ENCODE results near the gene COX14. TPM values are rescaled to one million over a fixed set of nuclear protein-coding genes. Genes with fewer than 3 reads are reported as not detected.

Gene COX14
- total RNA-seq, 2 experiments from 2014 or later = 43.1 to 51.0 TPM

DNA sequence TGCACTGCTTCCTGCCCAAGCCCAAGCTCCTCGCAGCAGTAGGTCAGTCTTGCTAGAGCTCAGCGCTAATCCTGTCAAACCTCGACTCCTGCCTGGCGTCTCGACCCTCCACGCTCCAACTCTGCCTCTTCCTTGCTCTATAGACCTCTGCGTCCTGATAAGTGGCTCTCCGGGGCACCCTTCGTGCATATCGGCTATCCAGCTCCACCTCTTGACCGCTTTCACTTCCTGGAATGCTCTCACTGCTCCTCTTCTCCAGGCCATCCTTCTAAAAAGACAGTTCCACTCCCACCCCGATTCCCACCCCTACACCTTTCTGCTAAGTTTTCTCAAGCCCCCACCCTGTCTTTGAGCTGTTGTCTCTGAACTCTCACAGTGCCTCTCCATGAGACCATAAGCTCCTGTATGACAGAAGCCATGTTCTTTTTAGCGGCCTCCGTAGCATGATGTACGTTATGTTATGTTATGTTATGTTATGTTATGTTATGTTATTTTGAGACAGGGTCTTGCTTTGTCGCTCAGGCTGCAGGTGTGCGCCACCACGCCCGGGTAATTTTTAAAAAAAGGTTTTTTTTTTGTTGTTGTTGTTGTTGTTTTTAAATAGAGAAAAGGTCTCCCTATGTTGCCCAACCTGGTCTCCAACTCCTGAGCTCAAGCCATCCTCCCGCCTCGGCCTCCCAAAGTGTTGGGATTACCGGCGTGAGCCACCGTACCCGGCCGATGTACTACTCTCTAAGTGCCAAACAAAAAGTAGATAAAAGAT, 601 bp downstream of the COX14 start:
- no peaks in the 10 kb centered on the region for H3K9me3 Mint-ChIP-seq
- H3K27me3 Mint-ChIP-seq = no peaks in the 10 kb centered on the region
- H3K27ac Mint-ChIP-seq = peak overlapping the region; percentile 94
- POLR2A ChIA-PET = interaction anchor here (0.6 to 3.4 kb wide), 19 partner anchors 8 to 300 kb away, joined by 3 to 26 read pairs (median 4); partner anchors contain the start of genes CERS5, GPD1, LIMA1 and RACGAP1
- TF ChIP-seq, protein P1, sequence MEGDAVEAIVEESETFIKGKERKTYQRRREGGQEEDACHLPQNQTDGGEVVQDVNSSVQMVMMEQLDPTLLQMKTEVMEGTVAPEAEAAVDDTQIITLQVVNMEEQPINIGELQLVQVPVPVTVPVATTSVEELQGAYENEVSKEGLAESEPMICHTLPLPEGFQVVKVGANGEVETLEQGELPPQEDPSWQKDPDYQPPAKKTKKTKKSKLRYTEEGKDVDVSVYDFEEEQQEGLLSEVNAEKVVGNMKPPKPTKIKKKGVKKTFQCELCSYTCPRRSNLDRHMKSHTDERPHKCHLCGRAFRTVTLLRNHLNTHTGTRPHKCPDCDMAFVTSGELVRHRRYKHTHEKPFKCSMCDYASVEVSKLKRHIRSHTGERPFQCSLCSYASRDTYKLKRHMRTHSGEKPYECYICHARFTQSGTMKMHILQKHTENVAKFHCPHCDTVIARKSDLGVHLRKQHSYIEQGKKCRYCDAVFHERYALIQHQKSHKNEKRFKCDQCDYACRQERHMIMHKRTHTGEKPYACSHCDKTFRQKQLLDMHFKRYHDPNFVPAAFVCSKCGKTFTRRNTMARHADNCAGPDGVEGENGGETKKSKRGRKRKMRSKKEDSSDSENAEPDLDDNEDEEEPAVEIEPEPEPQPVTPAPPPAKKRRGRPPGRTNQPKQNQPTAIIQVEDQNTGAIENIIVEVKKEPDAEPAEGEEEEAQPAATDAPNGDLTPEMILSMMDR (IDR thresholded peaks at IDR 0.05) = no peak
- CTCF ChIA-PET = interaction anchor here (0.8 to 5.9 kb wide), 35 partner anchors 10 to 202 kb away, joined by 3 to 57 read pairs (median 10); partner anchors contain the start of genes CERS5, GPD1, LIMA1 and SMARCD1
- peaks cover 37% of the 10 kb centered on the region for H3K4me1 Mint-ChIP-seq (ENCODE audit: low read depth)
- DNase-seq (no peak), ATAC-seq (no peak)
- intact Hi-C loops (cut with micrococcal nuclease) = loop anchor here (10.0 kb wide), 1 partner anchor 202 kb away; no protein-coding TSS in a partner anchor
- peaks cover 12% of the 10 kb centered on the region for H3K36me3 Mint-ChIP-seq (ENCODE audit: low read depth)
- H3K4me3 Mint-ChIP-seq = peak overlapping the region; percentile 95

DNA sequence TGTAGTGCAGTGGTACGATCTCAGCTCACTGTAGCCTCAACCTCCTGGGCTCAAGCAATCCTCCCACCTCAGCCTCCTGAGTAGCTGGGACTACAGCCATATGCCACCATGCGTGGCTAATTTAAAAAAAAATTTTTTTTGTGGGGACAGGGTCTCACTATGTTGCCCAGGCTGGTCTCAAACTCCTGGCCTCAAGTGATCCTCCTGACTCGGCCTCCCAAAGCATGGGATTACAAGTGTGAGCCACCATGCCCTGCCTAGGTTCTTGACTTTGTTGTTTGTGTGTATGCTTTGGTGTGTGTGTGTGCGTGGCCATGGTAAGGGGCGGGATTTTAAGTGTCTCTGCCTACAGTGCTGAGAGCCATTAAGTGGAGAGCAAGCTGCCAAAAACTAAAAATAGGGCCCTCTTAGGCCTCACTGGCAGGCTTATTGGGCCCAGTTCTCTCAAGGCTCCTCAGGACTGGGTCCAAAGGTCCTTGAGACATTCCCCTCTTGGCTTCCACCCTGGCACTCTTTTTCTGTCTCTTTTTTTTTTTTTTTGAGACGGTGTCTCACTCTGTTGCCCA, 5.1 kb downstream of the COX14 start:
- Mint-ChIP-seq H3K4me1 (ENCODE audit: low read depth) (peaks cover 25% of the 10 kb centered on the region), H3K9me3 (no peaks in the 10 kb centered on the region), H3K27ac (peak overlapping the region; percentile 9), H3K36me3 (ENCODE audit: low read depth) (peaks cover 23% of the 10 kb centered on the region), H3K27me3 (no peaks in the 10 kb centered on the region), H3K4me3 (no peak overlapping the region)
- ChIA-PET POLR2A (interaction anchor here (1.4 to 1.6 kb wide), 2 partner anchors 8 to 21 kb away, joined by 3 to 4 read pairs; no protein-coding TSS in a partner anchor), CTCF (interaction anchor here (0.5 to 2.0 kb wide), 5 partner anchors 16 to 272 kb away, joined by 3 to 8 read pairs (median 4); no protein-coding TSS in a partner anchor)
- intact Hi-C loops (cut with micrococcal nuclease) = loop anchor here (10.0 kb wide), 1 partner anchor 198 kb away; no protein-coding TSS in a partner anchor
- ATAC-seq (no peak), DNase-seq (no peak)
- TF ChIP-seq, protein P1 (IDR thresholded peaks at IDR 0.05) = no peak

DNA sequence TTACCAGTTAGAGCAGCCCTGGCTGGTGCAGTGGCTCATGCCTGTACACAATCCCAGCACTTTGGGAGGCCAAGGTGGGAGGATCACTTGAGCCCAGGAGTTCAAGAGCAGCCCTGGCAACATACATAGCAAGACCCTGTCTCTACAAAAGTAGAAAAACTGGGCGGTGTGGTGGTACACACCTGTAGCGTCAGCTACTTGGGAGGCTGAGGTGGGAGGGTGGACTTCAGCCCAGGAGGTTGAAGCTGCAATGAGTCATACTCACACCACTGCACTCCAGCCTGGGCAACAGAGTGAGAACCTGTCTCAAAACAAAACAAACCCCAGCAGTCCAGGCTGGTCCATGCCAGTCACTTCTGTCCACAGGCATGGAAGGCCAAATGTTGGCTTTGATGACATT, 7.4 kb downstream of the COX14 start:
- Mint-ChIP-seq H3K36me3 (ENCODE audit: low read depth) (peaks cover 21% of the 10 kb centered on the region), H3K27ac (no peak overlapping the region), H3K9me3 (no peaks in the 10 kb centered on the region), H3K27me3 (no peaks in the 10 kb centered on the region), H3K4me3 (no peak overlapping the region), H3K4me1 (ENCODE audit: low read depth) (peaks cover 21% of the 10 kb centered on the region)
- no peak for DNase-seq
- ATAC-seq = no peak
- TF ChIP-seq, protein P1 (IDR thresholded peaks at IDR 0.05) = no peak
- ChIA-PET CTCF (interaction anchor here (0.8 to 7.6 kb wide), 4 partner anchors 8 to 81 kb away, joined by 3 to 54 read pairs (median 4); partner anchors contain the start of gene COX14), POLR2A (no interaction called here)
- intact Hi-C loops (cut with micrococcal nuclease) = loop anchor here (10.0 kb wide), 1 partner anchor 195 kb away; no protein-coding TSS in a partner anchor

DNA sequence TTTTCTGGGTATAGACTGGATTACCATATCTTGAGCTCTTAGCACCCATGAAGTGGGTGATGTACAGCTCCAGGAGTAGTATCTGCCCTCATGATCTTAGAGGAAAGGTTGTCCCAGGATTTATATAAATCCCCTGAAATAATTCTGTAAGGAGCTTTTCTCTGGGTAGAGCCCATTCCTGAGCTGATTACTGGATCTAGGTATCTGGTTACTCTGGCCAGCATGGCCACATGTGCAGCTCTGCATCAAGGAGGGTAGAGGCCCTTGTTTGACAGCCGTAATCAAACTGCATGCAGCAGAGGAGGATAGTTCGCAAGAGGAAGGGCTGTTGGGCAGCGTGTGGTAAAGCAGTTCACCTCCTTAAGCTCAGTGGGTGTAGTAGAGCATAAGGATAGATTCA, 8.5 kb downstream of the COX14 start:
- H3K4me3 Mint-ChIP-seq = no peak overlapping the region
- no peak for ATAC-seq
- DNase-seq = no peak
- H3K4me1 Mint-ChIP-seq (ENCODE audit: low read depth) = peaks cover 24% of the 10 kb centered on the region
- ChIA-PET POLR2A (interaction anchor here (0.6 to 1.4 kb wide), 4 partner anchors 8 to 324 kb away, joined by 3 to 4 read pairs (median 4); partner anchors contain the start of gene COX14), CTCF (interaction anchor here (1.4 to 7.6 kb wide), 4 partner anchors 9 to 55 kb away, joined by 3 to 54 read pairs (median 6); partner anchors contain the start of gene COX14)
- intact Hi-C loops (cut with micrococcal nuclease) = no loop called here
- peaks cover 20% of the 10 kb centered on the region for H3K36me3 Mint-ChIP-seq (ENCODE audit: low read depth)
- no peaks in the 10 kb centered on the region for H3K27me3 Mint-ChIP-seq
- no peak overlapping the region for H3K27ac Mint-ChIP-seq
- no peaks in the 10 kb centered on the region for H3K9me3 Mint-ChIP-seq
- TF ChIP-seq, protein P1 (IDR thresholded peaks at IDR 0.05) = no peak

All from activated CD8-positive, alpha-beta T cell treated with anti-CD3 and anti-CD28 coated beads for 36 hours (primary cell).